Osteoblast (primary cell): Measurements from ENCODE around the gene ZFAND3. TPM values are rescaled to one million over a fixed set of nuclear protein-coding genes. Genes with fewer than 3 reads are reported as not detected.

ENCODE experiments used
- DNase-seq: peaks from one replicate; pipeline ENCODE4 v3.0.0; 2011; ENCODE audit warnings: low spot score, mixed read lengths; ENCODE audit not compliant: insufficient read length; ENCODE audit errors: missing footprints
- H2AFZ ChIP-seq: 2 replicates; pipeline ENCODE4 v1.6.0; 2011; ENCODE audit warnings: mild to moderate bottlenecking, low read length
- H3K27ac ChIP-seq: 2 replicates; pipeline ENCODE4 v1.5.1; 2011; ENCODE audit warnings: mild to moderate bottlenecking, low read depth, low read length, moderate library complexity
- H3K27me3 ChIP-seq: 2 replicates; pipeline ENCODE4 v1.6.0; 2012; ENCODE audit warnings: mild to moderate bottlenecking, control low read depth, inconsistent platforms, low read length, moderate library complexity; ENCODE audit not compliant: insufficient read depth
- H3K36me3 ChIP-seq: 2 replicates; pipeline ENCODE4 v1.5.1; 2011; ENCODE audit warnings: mild to moderate bottlenecking, low read length, control low read depth, moderate library complexity; ENCODE audit not compliant: insufficient read depth
- H3K4me1 ChIP-seq: 2 replicates; pipeline ENCODE4 v1.5.1; 2011; ENCODE audit warnings: mild to moderate bottlenecking, low read length, control low read depth, moderate library complexity; ENCODE audit not compliant: insufficient read depth
- H3K4me2 ChIP-seq: 2 replicates; pipeline ENCODE4 v1.6.0; 2011; ENCODE audit warnings: mild to moderate bottlenecking, low read length; ENCODE audit not compliant: insufficient read depth
- H3K4me3 ChIP-seq: fragments of 200-600 bp; sonication (generic); 3 replicates; pipeline ENCODE4 v1.5.1; 2012; ENCODE audit warnings: mild to moderate bottlenecking, low read length, inconsistent platforms; ENCODE audit not compliant: insufficient read depth
- H3K79me2 ChIP-seq: 2 replicates; pipeline ENCODE4 v1.6.0; 2012; ENCODE audit warnings: mild to moderate bottlenecking, low read length, control low read depth, inconsistent platforms; ENCODE audit not compliant: insufficient read depth
- H3K9me3 ChIP-seq: 2 replicates; pipeline ENCODE4 v1.5.1; 2011; ENCODE audit warnings: low read depth, low read length, control low read depth
- H4K20me1 ChIP-seq: 2 replicates; pipeline ENCODE4 v1.6.0; 2012; ENCODE audit warnings: mild to moderate bottlenecking, low read length, control low read depth; ENCODE audit not compliant: insufficient read depth
- CTCF ChIP-seq: IDR thresholded peaks from 2 replicates; pipeline ENCODE4 v1.5.1; 2011; ENCODE audit warnings: mild to moderate bottlenecking, low read depth, low read length, moderate library complexity; ENCODE audit errors: extremely low read depth
- total RNA-seq: library from RNA; depleted of rRNA; stranded (reverse); fragments of >200 nt; gene quantifications from 2 replicates; pipeline ENCODE4 v1.2.3, GENCODE V29; 2012

ZFAND3 gene
- total RNA-seq, 1 donor, result 27.1 TPM

DNA sequence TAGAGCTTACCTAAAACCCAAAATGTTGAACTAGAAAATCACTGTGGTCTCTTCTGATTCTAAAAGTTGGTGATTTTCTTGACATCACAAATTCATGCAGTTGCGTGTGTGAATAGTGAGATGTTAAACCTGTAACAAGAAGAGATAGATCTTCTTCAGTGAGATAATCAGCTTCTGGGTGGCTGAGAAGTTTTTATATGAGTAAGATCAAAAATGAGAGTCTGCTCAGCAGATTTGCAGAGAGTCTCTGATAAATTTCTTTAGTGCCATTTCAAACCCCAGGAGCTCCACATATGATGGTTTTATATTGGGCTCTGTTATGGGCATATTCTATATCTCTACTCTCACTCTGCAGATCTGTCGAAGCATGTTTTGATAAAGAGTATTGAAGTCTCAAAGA, 185.4 kb downstream of the ZFAND3 start:
- H3K4me3 ChIP-seq, result no peak overlapping the region
- H3K79me2 ChIP-seq, result peaks cover 94% of the 10 kb centered on the region
- no peak overlapping the region for H3K27ac ChIP-seq
- peaks cover 62% of the 10 kb centered on the region for H4K20me1 ChIP-seq
- no peak overlapping the region for H3K4me2 ChIP-seq
- no peaks in the 10 kb centered on the region for H3K4me1 ChIP-seq
- no peaks in the 10 kb centered on the region for H3K27me3 ChIP-seq
- H2AFZ ChIP-seq, result no peak overlapping the region
- no peaks in the 10 kb centered on the region for H3K36me3 ChIP-seq
- DNase-seq, result no peak
- no peaks in the 10 kb centered on the region for H3K9me3 ChIP-seq
- TF ChIP-seq CTCF, result no peak

GRCh38 chr6:38011937-38012336, 192.4 kb downstream of the ZFAND3 start:
- peaks cover 64% of the 10 kb centered on the region for H4K20me1 ChIP-seq

GRCh38 chr6:38012573-38012972, 193.0 kb downstream of the ZFAND3 start:
- Histone ChIP-seq H3K9me3 (no peaks in the 10 kb centered on the region), H3K4me3 (no peak overlapping the region), H3K79me2 (peaks cover 84% of the 10 kb centered on the region), H2AFZ (no peak overlapping the region), H3K27ac (no peak overlapping the region), H3K4me1 (no peaks in the 10 kb centered on the region), H3K36me3 (no peaks in the 10 kb centered on the region), H3K27me3 (no peaks in the 10 kb centered on the region), H4K20me1 (peaks cover 68% of the 10 kb centered on the region), H3K4me2 (no peak overlapping the region)
- peak; percentile 79 for TF ChIP-seq CTCF
- peak; percentile 82 for DNase-seq

More at GRCh38 chr6:38011937-38012336, 192.4 kb downstream of the ZFAND3 start:
- no peak for TF ChIP-seq CTCF
- DNase-seq, result no peak
- no peak overlapping the region for H3K27ac ChIP-seq
- no peaks in the 10 kb centered on the region for H3K9me3 ChIP-seq
- H3K36me3 ChIP-seq, result no peaks in the 10 kb centered on the region
- no peak overlapping the region for H2AFZ ChIP-seq
- H3K79me2 ChIP-seq, result peaks cover 82% of the 10 kb centered on the region
- no peaks in the 10 kb centered on the region for H3K4me1 ChIP-seq
- H3K27me3 ChIP-seq, result no peaks in the 10 kb centered on the region
- no peak overlapping the region for H3K4me2 ChIP-seq
- H3K4me3 ChIP-seq, result no peak overlapping the region

- Histone ChIP-seq H3K27ac (no peak overlapping the region), H3K36me3 (no peaks in the 10 kb centered on the region), H4K20me1 (peaks cover 68% of the 10 kb centered on the region), H3K27me3 (no peaks in the 10 kb centered on the region), H3K79me2 (peaks cover 80% of the 10 kb centered on the region), H3K4me3 (no peak overlapping the region), H3K4me1 (no peaks in the 10 kb centered on the region), H2AFZ (no peak overlapping the region), H3K4me2 (no peak overlapping the region), H3K9me3 (no peaks in the 10 kb centered on the region)
- no peak for TF ChIP-seq CTCF
- no peak for DNase-seq
These were observed 195.8 kb downstream of the ZFAND3 start for GRCh38 chr6:38015341-38015740.
